Tibial nerve (tissue), 4 donors: ENCODE results near the gene OR2T27. TPM values are rescaled to one million over a fixed set of nuclear protein-coding genes. Genes with fewer than 3 reads are reported as not detected.
"Not testable (repeated sequence)": the region's sequence is repeated elsewhere in the genome, so short reads cannot be mapped to it uniquely, and the experiment has no call there.

Experiments
- DNase-seq, 2 donors: peaks; one replicate each; pipeline ENCODE4 v3.0.0-alpha.2; 2019; ENCODE audit warnings: low spot score in 2 of 2
- H3K27ac ChIP-seq, 4 donors: fragments of 200-600 bp; sonication (generic) in 3 of 4; one replicate each; pipeline ENCODE4 v1.5.1; 2017 to 2019; ENCODE audit warnings: mild to moderate bottlenecking in 1 of 4
- H3K27me3 ChIP-seq, 2 donors: fragments of 200-600 bp; sonication (generic) in 1 of 2; one replicate each; pipeline versions ENCODE4 v1.5.1 to v1.6.0; 2017 to 2019
- H3K36me3 ChIP-seq, 3 donors: fragments of 200-600 bp; sonication (generic); one replicate each; pipeline ENCODE4 v1.5.1; 2018 to 2019
- H3K4me1 ChIP-seq, 4 donors: fragments of 200-600 bp; sonication (generic) in 3 of 4; one replicate each; pipeline ENCODE4 v1.5.1; 2017 to 2019
- H3K4me3 ChIP-seq, 4 donors: fragments of 200-600 bp; sonication (generic) in 3 of 4; one replicate each; pipeline ENCODE4 v1.5.1; 2017 to 2019; ENCODE audit warnings: mild to moderate bottlenecking in 1 of 4, moderate library complexity in 1 of 4
- H3K9me3 ChIP-seq, 4 donors: fragments of 200-600 bp; sonication (generic) in 3 of 4; one replicate each; pipeline ENCODE4 v1.5.1; 2017 to 2019
- CTCF ChIP-seq, 5 experiments: fragments of 200-600 bp in 3 of 5; fragments of 450-650 bp in 2 of 5; sonication (generic) in 3 of 5; IDR thresholded peaks; one replicate each; pipeline ENCODE4 v1.5.1; 2016 to 2019; ENCODE audit warnings: antibody characterized with exemption in 5 of 5, mild to moderate bottlenecking in 3 of 5, moderate library complexity in 2 of 5
- EP300 ChIP-seq, 2 donors: sonication (generic); formaldehyde crosslinking; IDR thresholded peaks; one replicate each; pipeline ENCODE4 v1.6.1; 2017; ENCODE audit warnings: antibody characterized with exemption in 2 of 2, mild to moderate bottlenecking in 1 of 2
- POLR2A ChIP-seq, 2 donors: fragments of 450-650 bp; IDR thresholded peaks; one replicate each; pipeline ENCODE4 v1.6.1; 2017; ENCODE audit warnings: antibody characterized with exemption in 2 of 2, mild to moderate bottlenecking in 2 of 2, moderate library complexity in 2 of 2
- WGBS, 2 donors: methylation state at CpG; one replicate each; pipeline ENCODE4 v1.1.5; 2018; 5-methylcytosine and 5-hydroxymethylcytosine counted together
- total RNA-seq, 4 donors: library from RNA; depleted of rRNA; stranded (reverse); fragments of >200 nt; gene quantifications; one replicate each; pipeline ENCODE4 v1.1.0, GENCODE V29; 2016

Gene OR2T27
- total RNA-seq, 4 donors from 2014 or later, result not detected

GRCh38 chr1:248688527-248689298 lies 33.4 kb upstream of the OR2T27 start:
- DNase-seq, result no peak
- H3K27ac ChIP-seq, result no peak overlapping the region
- H3K9me3 ChIP-seq, result peaks cover 0 to 11% (median 0%) of the 10 kb centered on the region in 4 donors
- no peak overlapping the region for H3K4me3 ChIP-seq
- H3K36me3 ChIP-seq, result no peaks in the 10 kb centered on the region
- no peak for TF ChIP-seq POLR2A (IDR thresholded peaks at IDR 0.05)
- no peak for TF ChIP-seq CTCF (IDR thresholded peaks at IDR 0.05)
- TF ChIP-seq EP300 (IDR thresholded peaks at IDR 0.05), result no peak
- H3K4me1 ChIP-seq, result no peaks in the 10 kb centered on the region
- no peaks in the 10 kb centered on the region for H3K27me3 ChIP-seq
- WGBS, 2 donors, result 89 to 90% methylated on average over 4 of the region's 4 CpGs

GRCh38 chr1:248686815-248687214 lies 31.5 kb upstream of the OR2T27 start:
- peaks cover 0 to 8% (median 0%) of the 10 kb centered on the region in 4 donors for H3K9me3 ChIP-seq
- DNase-seq, result no peak
- WGBS, 2 donors, result 41 to 42% methylated on average over 3 of the region's 3 CpGs
- no peak overlapping the region for H3K27ac ChIP-seq
- no peaks in the 10 kb centered on the region for H3K27me3 ChIP-seq
- no peaks in the 10 kb centered on the region for H3K36me3 ChIP-seq
- no peaks in the 10 kb centered on the region for H3K4me1 ChIP-seq
- H3K4me3 ChIP-seq, result no peak overlapping the region
- no peak for TF ChIP-seq CTCF (IDR thresholded peaks at IDR 0.05)
- TF ChIP-seq EP300 (IDR thresholded peaks at IDR 0.05), result no peak
- TF ChIP-seq POLR2A (IDR thresholded peaks at IDR 0.05), result no peak

- Histone ChIP-seq H3K27me3 (no peaks in the 10 kb centered on the region), H3K27ac (no peak overlapping the region), H3K4me1 (no peaks in the 10 kb centered on the region), H3K4me3 (no peak overlapping the region), H3K36me3 (no peaks in the 10 kb centered on the region), H3K9me3 (no peaks in the 10 kb centered on the region)
- WGBS, 2 donors, result 84 to 88% methylated on average over 8 of the region's 8 CpGs
- TF ChIP-seq CTCF (IDR thresholded peaks at IDR 0.05) (no peak), EP300 (IDR thresholded peaks at IDR 0.05) (no peak), POLR2A (IDR thresholded peaks at IDR 0.05) (no peak)
- no peak for DNase-seq
Measured at GRCh38 chr1:248681651-248682050, 26.3 kb upstream of the OR2T27 start.

- WGBS, 2 donors, result 61 to 64% methylated on average over 1 of the region's 1 CpG
- no peaks in the 10 kb centered on the region for H3K27me3 ChIP-seq
- TF ChIP-seq EP300 (IDR thresholded peaks at IDR 0.05), result no peak
- TF ChIP-seq CTCF (IDR thresholded peaks at IDR 0.05), result no peak
- no peak for TF ChIP-seq POLR2A (IDR thresholded peaks at IDR 0.05)
- no peak for DNase-seq
- no peaks in the 10 kb centered on the region for H3K36me3 ChIP-seq
- H3K4me3 ChIP-seq, result no peak overlapping the region
- H3K9me3 ChIP-seq, result no peaks in the 10 kb centered on the region
- H3K27ac ChIP-seq, result no peak overlapping the region
- H3K4me1 ChIP-seq, result no peaks in the 10 kb centered on the region
Measured at GRCh38 chr1:248670003-248670402, 14.7 kb upstream of the OR2T27 start.

GRCh38 chr1:248663453-248664328 lies 8.4 kb upstream of the OR2T27 start:
- 75 to 79% methylated on average over 5 of the region's 5 CpGs for WGBS, 2 donors
- not testable (repeated sequence) for H3K4me1 ChIP-seq, H3K4me3 ChIP-seq, H3K27ac ChIP-seq, H3K9me3 ChIP-seq, DNase-seq, H3K36me3 ChIP-seq, H3K27me3 ChIP-seq

- H3K9me3 ChIP-seq, H3K4me3 ChIP-seq, H3K4me1 ChIP-seq, H3K27ac ChIP-seq, H3K27me3 ChIP-seq, DNase-seq, H3K36me3 ChIP-seq: not testable (repeated sequence)
- 78 to 82% methylated on average over 6 of the region's 6 CpGs for WGBS, 2 donors
Measured at GRCh38 chr1:248656797-248657196, 1.5 kb upstream of the OR2T27 start.

- not testable (repeated sequence) for H3K27ac ChIP-seq, H3K9me3 ChIP-seq, H3K4me3 ChIP-seq, DNase-seq, H3K27me3 ChIP-seq, H3K36me3 ChIP-seq, H3K4me1 ChIP-seq
- no CpG with 5 or more reads among the region's 1 CpG for WGBS, 2 donors
Measured at GRCh38 chr1:248648770-248649536, 6.4 kb downstream of the OR2T27 start.

- H3K36me3 ChIP-seq, H3K27me3 ChIP-seq, H3K9me3 ChIP-seq, H3K4me3 ChIP-seq, H3K27ac ChIP-seq, DNase-seq, H3K4me1 ChIP-seq: not testable (repeated sequence)
- WGBS, 2 donors, result 53 to 56% methylated on average over 3 of the region's 3 CpGs
Measured at GRCh38 chr1:248645178-248645577, 10.2 kb downstream of the OR2T27 start, which contains the start of gene OR2T35. Gene OR2T35, minus strand, starts transcription at chr1:248645278. Its CDS starts 6,020 bp downstream, at chr1:248639258.
